Stimulated activated naive B cell treated with anti-CD40 and anti-IgM and Interleukin-4, amounts not matched to agents 10 μg/mL and 1 μg/mL and 100 μg/mL, for 72 hours (primary cell): ENCODE measurements around the gene SPATA24.

Source experiments
- ATAC-seq, 2 donors: fragments of 150-1000 bp; cut with Tn5 transposase; replicated peaks; 2 replicates each; pipeline ENCODE4 v1.10.0; 2021; ENCODE audit warnings: moderate library complexity in 1 of 2
- DNase-seq: peaks from one replicate; pipeline ENCODE4 v3.0.0; 2021
- H3K27ac Mint-ChIP-seq: one replicate; pipeline ENCODE4 v1.8.0; 2022; ENCODE audit warnings: mild to moderate bottlenecking, mixed read lengths
- H3K27me3 Mint-ChIP-seq, 2 donors: one replicate each; pipeline ENCODE4 v1.8.0; 2022; ENCODE audit warnings: mixed read lengths in 2 of 2
- H3K36me3 Mint-ChIP-seq, 2 donors: one replicate each; pipeline ENCODE4 v1.8.0; 2022; ENCODE audit warnings: mixed read lengths in 2 of 2, mild to moderate bottlenecking in 1 of 2
- H3K4me1 Mint-ChIP-seq, 2 donors: one replicate each; pipeline ENCODE4 v1.8.0; 2022; ENCODE audit warnings: mixed read lengths in 2 of 2, mild to moderate bottlenecking in 1 of 2
- H3K4me3 Mint-ChIP-seq, 2 donors: one replicate each; pipeline ENCODE4 v1.8.0; 2022; ENCODE audit warnings: mild to moderate bottlenecking in 2 of 2, mixed read lengths in 2 of 2, moderate library complexity in 1 of 2
- H3K9me3 Mint-ChIP-seq, 2 donors: one replicate each; pipeline ENCODE4 v1.8.0; 2022; ENCODE audit warnings: mixed read lengths in 2 of 2, mild to moderate bottlenecking in 1 of 2

Gene SPATA24

DNA sequence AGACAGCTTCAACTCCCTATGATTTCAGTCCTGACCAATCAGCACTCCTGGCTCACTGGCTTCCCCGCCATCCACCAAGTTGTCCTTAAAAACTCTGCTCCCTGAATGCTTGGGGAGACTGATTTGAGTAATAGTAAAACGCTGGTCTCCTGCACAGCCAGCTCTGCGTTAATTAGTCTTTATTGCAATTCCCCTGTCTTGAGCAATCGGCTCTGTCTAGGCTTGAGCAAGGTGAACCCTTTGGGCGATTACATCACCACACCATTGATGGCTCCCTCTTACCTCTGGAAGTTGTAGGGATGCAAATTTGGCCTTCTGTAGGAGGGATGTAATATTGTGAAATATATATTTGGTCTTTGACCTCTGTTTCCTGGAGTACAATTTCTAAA lies 17.8 kb downstream of the SPATA24 start:
- DNase-seq = no peak
- Mint-ChIP-seq H3K27ac (peak overlapping the region; percentile 42), H3K27me3 (no peaks in the 10 kb centered on the region), H3K36me3 (peaks cover 13 to 32% of the 10 kb centered on the region in 2 donors), H3K4me1 (peaks cover 60 to 89% of the 10 kb centered on the region in 2 donors), H3K9me3 (no peaks in the 10 kb centered on the region), H3K4me3 (no peak overlapping the region)
- ATAC-seq = no peak

GRCh38 chr5:139385061-139386049 lies 18.5 kb downstream of the SPATA24 start:
- Mint-ChIP-seq H3K4me3 (peak overlapping the region; percentile 22 to 81), H3K27ac (peak overlapping the region; percentile 78), H3K4me1 (peaks cover 56 to 82% of the 10 kb centered on the region in 2 donors), H3K9me3 (no peaks in the 10 kb centered on the region), H3K27me3 (no peaks in the 10 kb centered on the region), H3K36me3 (peaks cover 11 to 29% of the 10 kb centered on the region in 2 donors)
- no peak for DNase-seq
- ATAC-seq = no peak

GRCh38 chr5:139384591-139385051 lies 19.3 kb downstream of the SPATA24 start:
- peak overlapping the region; percentile 22 to 81 for H3K4me3 Mint-ChIP-seq
- no peaks in the 10 kb centered on the region for H3K27me3 Mint-ChIP-seq
- ATAC-seq = peak; percentile 15 to 18
- DNase-seq = no peak
- H3K9me3 Mint-ChIP-seq = no peaks in the 10 kb centered on the region
- H3K4me1 Mint-ChIP-seq = peaks cover 50 to 75% of the 10 kb centered on the region in 2 donors
- H3K36me3 Mint-ChIP-seq = peaks cover 11 to 25% of the 10 kb centered on the region in 2 donors
- peak overlapping the region; percentile 78 for H3K27ac Mint-ChIP-seq

DNA sequence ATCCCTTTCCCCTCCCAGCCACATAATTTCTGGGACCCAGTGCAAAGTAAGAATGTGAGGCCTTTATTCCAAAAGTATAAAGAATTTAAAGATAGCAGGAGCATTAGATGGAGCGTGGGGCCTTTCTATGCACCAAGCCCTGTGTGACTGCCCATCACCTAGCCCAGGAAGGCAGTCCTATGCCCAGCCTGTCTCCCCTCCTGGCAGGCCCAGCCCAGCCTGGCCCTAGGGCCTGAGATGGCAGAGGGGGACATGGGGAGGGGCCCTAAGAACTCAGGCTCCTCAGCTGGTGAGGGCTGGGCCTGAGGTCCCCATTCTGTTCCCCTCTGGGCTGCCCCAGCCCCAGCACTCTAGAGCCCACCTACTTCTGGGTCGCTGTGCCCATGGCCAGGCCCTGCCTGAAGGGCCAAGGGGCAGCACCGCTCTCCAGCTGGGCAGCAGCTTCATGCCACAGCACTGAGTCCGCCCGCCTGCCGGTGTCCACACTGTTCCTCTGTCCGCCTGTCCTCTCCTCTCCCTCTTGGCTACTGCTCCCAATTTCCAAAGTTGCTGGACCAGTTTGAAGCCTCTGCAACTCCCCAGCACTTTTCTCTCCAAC lies 19.8 kb downstream of the SPATA24 start:
- H3K36me3 Mint-ChIP-seq = peaks cover 11 to 21% of the 10 kb centered on the region in 2 donors

GRCh38 chr5:139383275-139383992 lies 20.5 kb downstream of the SPATA24 start, which contains the start of gene SLC23A1:
Gene SLC23A1, minus strand, starts transcription at chr5:139383297. Its CDS starts 44 bp downstream, at chr5:139383253.
- Mint-ChIP-seq H3K4me3 (no peak within 1 kb of the TSS), H3K27ac (peak within 1 kb of the TSS; percentile 92), H3K9me3 (no peaks in the 10 kb centered on the region), H3K27me3 (no peaks in the 10 kb centered on the region), H3K36me3 (peaks cover 10 to 23% of the 10 kb centered on the region in 2 donors), H3K4me1 (peaks cover 44 to 65% of the 10 kb centered on the region in 2 donors)
- DNase-seq (no peak), ATAC-seq (no peak)

More for the DNA sequence above, 19.8 kb downstream of the SPATA24 start:
- no peaks in the 10 kb centered on the region for H3K9me3 Mint-ChIP-seq
- no peaks in the 10 kb centered on the region for H3K27me3 Mint-ChIP-seq
- no peak for DNase-seq
- no peak for ATAC-seq
- peak overlapping the region; percentile 22 to 81 for H3K4me3 Mint-ChIP-seq
- H3K27ac Mint-ChIP-seq = peak overlapping the region; percentile 79
- peaks cover 45 to 70% of the 10 kb centered on the region in 2 donors for H3K4me1 Mint-ChIP-seq

- no peaks in the 10 kb centered on the region for H3K9me3 Mint-ChIP-seq
Observed at GRCh38 chr5:139382807-139383206, 21.1 kb downstream of the SPATA24 start.

GRCh38 chr5:139381837-139382761 lies 21.8 kb downstream of the SPATA24 start:
- Mint-ChIP-seq H3K4me1 (peaks cover 36 to 55% of the 10 kb centered on the region in 2 donors), H3K27ac (peak overlapping the region; percentile 92), H3K4me3 (no peak overlapping the region), H3K9me3 (no peaks in the 10 kb centered on the region), H3K27me3 (no peaks in the 10 kb centered on the region), H3K36me3 (peaks cover 8 to 20% of the 10 kb centered on the region in 2 donors)
- no peak for DNase-seq
- ATAC-seq = peak in 1 of 2 donors; percentile 2

More at GRCh38 chr5:139382807-139383206, 21.1 kb downstream of the SPATA24 start:
- H3K4me1 Mint-ChIP-seq = peaks cover 38 to 59% of the 10 kb centered on the region in 2 donors
- H3K4me3 Mint-ChIP-seq = no peak overlapping the region
- peaks cover 4 to 17% of the 10 kb centered on the region in 2 donors for H3K36me3 Mint-ChIP-seq
- peak overlapping the region; percentile 9 for H3K27ac Mint-ChIP-seq
- no peaks in the 10 kb centered on the region for H3K27me3 Mint-ChIP-seq
- ATAC-seq = no peak
- no peak for DNase-seq

- Mint-ChIP-seq H3K36me3 (peaks cover 10 to 23% of the 10 kb centered on the region in 2 donors), H3K4me1 (peaks cover 20 to 35% of the 10 kb centered on the region in 2 donors), H3K27me3 (no peaks in the 10 kb centered on the region), H3K9me3 (no peaks in the 10 kb centered on the region), H3K4me3 (no peak overlapping the region), H3K27ac (no peak overlapping the region)
- no peak for ATAC-seq
- no peak for DNase-seq
Observed at GRCh38 chr5:139379626-139380449, 24.1 kb downstream of the SPATA24 start.

GRCh38 chr5:139378941-139379361 lies 24.9 kb downstream of the SPATA24 start:
- Mint-ChIP-seq H3K9me3 (no peaks in the 10 kb centered on the region), H3K4me3 (no peak overlapping the region)
- no peak for DNase-seq

DNA sequence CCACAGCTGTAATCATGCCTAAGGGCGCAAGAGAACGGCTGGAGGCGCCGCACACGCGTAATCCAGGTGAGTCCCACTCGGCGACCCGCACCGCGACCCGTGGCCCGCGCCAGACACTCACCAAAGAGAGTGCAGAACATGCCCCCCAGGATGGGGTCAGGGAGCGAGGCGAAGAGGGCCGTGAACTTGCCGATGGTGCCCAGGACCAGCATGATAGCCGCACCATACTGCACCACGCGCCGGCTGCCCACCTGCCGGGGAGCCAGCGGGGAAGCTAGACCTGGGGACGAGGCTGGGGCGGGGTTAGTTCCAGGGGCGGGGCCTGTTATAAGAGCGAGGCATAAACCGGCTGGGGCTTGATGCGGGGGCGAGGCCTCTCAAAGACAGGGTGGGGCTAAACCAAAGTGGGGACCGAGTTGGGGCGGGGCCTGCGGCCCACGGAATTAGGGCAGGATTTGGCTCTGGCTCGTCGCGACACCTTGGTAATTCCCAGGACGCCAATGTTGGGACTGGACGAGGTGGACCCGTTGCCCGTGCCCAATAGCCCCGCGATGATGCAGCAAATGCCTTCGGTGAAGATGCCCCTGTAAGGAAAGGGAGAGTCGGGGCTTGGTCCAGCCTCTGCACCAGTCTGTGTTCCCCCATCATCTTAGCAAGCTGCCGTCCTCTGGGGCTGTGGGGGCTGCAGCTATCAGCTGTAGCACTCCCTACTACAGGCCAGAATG lies 25.6 kb downstream of the SPATA24 start:
- Mint-ChIP-seq H3K4me1 (peaks cover 11 to 20% of the 10 kb centered on the region in 2 donors), H3K4me3 (no peak overlapping the region), H3K27ac (no peak overlapping the region), H3K27me3 (no peaks in the 10 kb centered on the region), H3K9me3 (no peaks in the 10 kb centered on the region), H3K36me3 (peaks cover 19 to 31% of the 10 kb centered on the region in 2 donors)
- DNase-seq = no peak
- no peak for ATAC-seq

More at GRCh38 chr5:139378941-139379361, 24.9 kb downstream of the SPATA24 start:
- H3K4me1 Mint-ChIP-seq = peaks cover 13 to 26% of the 10 kb centered on the region in 2 donors
- H3K36me3 Mint-ChIP-seq = peaks cover 13 to 26% of the 10 kb centered on the region in 2 donors
- H3K27me3 Mint-ChIP-seq = no peaks in the 10 kb centered on the region
- no peak for ATAC-seq
- no peak overlapping the region for H3K27ac Mint-ChIP-seq

DNA sequence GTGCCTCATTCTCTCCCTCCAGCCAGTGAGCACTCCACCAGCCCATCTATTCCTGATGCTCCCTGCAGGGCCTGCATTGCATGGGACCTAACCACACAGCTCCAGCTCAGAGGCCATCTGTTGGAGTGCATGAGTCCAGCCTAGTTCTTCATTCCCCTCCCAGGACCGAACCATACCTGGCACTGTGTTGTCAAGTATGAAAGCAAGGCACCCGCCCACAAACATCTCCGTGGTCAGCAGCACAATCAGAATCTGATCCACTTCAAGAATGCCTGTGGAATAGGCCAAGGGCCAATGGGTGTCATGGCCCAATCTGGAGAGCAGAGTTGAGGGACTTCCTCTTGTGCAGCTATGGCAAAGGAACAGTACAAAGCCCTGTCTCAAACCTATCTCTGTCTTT lies 26.7 kb downstream of the SPATA24 start:
- no peak overlapping the region for H3K27ac Mint-ChIP-seq
- ATAC-seq = no peak

DNA sequence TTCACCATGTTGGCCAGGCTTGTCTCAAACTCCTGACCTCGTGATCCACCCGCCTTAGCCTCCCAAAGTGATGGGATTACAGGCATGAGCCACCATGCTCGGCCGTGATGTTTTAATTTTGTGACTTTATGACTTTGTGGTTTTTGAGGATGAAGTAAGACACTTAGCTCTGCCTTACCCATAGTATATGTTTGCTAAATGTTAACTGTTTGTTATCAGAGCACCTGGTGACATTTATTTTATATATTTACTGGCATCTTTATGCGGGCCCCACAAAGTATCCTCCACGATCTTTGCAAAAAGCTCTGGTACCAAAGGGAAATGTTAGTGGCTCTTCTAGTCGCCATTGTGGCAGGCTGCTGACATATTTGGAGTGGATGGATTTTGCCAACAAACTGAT lies 27.5 kb downstream of the SPATA24 start:
- H3K9me3 Mint-ChIP-seq = no peaks in the 10 kb centered on the region
- ATAC-seq = no peak
- H3K4me1 Mint-ChIP-seq = peaks cover 5 to 9% of the 10 kb centered on the region in 2 donors
- no peak overlapping the region for H3K27ac Mint-ChIP-seq
- no peaks in the 10 kb centered on the region for H3K27me3 Mint-ChIP-seq
- DNase-seq = no peak
- H3K36me3 Mint-ChIP-seq = peaks cover 21 to 39% of the 10 kb centered on the region in 2 donors
- no peak overlapping the region for H3K4me3 Mint-ChIP-seq

More for the DNA sequence above, 26.7 kb downstream of the SPATA24 start:
- H3K4me3 Mint-ChIP-seq = no peak overlapping the region
- peaks cover 9 to 10% of the 10 kb centered on the region in 2 donors for H3K4me1 Mint-ChIP-seq
- no peak for DNase-seq
- no peaks in the 10 kb centered on the region for H3K9me3 Mint-ChIP-seq
- H3K27me3 Mint-ChIP-seq = no peaks in the 10 kb centered on the region
- H3K36me3 Mint-ChIP-seq = peaks cover 21 to 35% of the 10 kb centered on the region in 2 donors
